NCI-H2227 (cell line): Measurements from ENCODE around the gene MRTFA.

Experiments used
- DNase-seq: peaks from one replicate; lab custom pipeline; 2025; ENCODE audit not compliant: unreplicated experiment; lab: John Stamatoyannopoulos, UW

The MRTFA gene

DNA sequence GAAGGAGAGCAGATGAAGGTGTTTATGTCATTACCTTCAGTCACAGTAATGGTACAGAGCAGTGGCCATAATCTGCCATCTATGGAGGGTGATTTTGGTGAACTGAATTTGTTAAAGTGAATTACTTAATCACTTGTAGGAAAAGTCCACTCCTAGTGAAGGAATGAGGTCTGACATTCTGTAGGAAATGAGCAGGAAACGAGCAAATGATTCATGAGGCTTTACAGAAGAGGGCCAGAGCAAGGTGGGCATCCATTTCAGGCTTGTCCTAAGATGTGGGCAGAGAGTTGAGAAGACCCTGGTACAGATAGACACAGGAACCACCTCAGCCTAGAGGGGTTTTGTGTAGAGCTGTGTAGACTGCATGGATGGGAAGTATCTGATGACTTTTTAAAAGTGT is 272.1 kb downstream of the MRTFA start:
- no peak for DNase-seq

DNA sequence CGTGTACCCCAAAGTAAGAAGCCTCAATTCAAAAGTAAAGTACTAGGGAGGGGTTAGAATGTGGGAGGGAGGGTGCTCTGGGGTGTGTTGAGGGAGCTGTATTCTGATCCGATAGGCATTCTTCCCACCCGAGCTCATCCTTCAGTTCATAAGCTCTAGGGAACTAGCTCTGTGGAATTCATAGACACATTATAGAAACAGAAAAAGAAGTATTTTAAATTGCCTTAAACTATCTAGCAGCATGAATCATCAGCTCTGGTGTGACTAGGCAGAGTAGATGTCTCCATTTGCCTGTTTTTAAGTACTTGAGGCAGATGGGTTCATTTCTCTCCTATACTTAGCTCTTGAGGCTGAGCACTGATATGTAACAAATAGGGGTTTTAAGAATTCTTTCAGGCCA is 273.5 kb downstream of the MRTFA start:
- DNase-seq, result no peak

DNA sequence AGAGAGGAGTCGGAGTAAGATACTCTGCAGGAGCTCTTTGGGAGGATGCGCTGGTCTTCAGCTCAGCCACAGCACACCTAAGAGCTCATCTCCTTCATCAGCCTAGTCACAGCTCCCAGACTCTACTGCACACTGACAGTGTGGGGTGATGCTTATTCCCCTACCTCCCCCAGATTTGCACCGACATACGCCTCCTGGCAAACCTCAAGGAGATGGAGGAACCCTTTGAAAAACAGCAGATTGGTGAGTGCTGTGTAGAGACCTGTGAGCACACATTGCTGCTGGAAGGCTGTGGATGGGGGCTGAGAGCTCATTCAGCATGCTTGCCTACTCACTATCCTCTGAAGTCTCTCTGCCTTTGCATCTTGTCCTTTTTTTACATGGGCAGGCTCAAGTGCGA is 275.4 kb downstream of the MRTFA start:
- no peak for DNase-seq
